ENCODE results near the gene COX8A. TPM values are rescaled to one million over a fixed set of nuclear protein-coding genes. Genes with fewer than 3 reads are reported as not detected.

The COX8A gene
- total and polyA plus RNA-seq, 12 donors: 279 to 810 (median 426) TPM

DNA sequence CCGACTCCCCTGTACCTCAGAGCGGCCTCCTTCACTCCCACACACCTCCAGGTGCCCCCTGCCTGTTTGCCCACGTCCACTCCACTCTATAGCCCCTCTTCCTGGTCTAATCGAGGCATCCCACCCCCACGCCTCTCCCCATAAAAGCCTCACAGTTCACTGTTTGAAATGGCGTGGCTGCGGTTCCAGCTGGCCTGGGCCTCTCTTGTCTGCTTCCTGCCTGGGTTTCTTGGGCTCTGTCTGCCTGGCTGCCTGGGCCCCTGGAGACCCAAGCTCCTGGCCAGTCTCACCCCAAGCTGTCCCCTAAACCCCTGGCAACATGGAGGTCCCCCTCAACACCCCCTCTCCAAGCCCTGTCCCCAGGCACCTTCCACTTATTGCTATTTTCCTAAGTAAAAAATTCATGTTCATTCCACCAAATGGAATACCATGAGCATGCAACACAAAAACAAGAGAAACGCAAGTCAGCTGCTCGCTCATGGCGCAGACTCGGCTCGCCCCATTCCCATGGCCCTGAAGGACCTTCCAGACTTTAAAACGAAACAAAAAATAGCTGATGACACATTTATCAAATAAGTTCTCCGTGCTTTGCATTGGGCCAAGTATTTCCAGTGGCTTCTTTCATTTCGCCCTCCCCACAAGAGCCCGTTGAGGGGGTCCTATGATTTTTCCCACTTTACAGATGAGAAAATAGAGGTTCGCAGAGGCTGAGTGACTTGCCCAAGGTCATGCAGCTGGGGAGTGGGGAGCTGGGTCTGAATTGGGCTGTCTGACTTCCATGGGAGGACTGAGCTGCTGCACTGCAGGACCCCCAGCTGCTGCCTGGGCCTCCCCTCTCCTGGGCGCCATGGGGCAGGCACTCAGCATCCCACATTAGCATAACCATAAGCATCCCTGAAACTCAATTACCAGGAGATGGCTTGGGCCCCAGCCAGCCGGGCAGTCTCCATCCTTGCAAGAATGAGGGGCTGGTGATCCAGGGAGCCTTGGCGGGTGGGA, 49.6 kb downstream of the COX8A start:
- WGBS, 4 donors: 82 to 89% (median 88%) methylated on average over 19 to 20 of the region's 20 CpGs
- H3K9me3 ChIP-seq (replicated peaks in 1 of 3): no peaks in the 10 kb centered on the region
- H3K27ac ChIP-seq: no peak overlapping the region
- H3K4me3 ChIP-seq: no peak overlapping the region
- intact Hi-C loops (cut with DNase I): no loop called here
- H3K36me3 ChIP-seq (replicated peaks in 1 of 2): no peaks in the 10 kb centered on the region
- no peak for DNase-seq
- TF ChIP-seq, protein P1, sequence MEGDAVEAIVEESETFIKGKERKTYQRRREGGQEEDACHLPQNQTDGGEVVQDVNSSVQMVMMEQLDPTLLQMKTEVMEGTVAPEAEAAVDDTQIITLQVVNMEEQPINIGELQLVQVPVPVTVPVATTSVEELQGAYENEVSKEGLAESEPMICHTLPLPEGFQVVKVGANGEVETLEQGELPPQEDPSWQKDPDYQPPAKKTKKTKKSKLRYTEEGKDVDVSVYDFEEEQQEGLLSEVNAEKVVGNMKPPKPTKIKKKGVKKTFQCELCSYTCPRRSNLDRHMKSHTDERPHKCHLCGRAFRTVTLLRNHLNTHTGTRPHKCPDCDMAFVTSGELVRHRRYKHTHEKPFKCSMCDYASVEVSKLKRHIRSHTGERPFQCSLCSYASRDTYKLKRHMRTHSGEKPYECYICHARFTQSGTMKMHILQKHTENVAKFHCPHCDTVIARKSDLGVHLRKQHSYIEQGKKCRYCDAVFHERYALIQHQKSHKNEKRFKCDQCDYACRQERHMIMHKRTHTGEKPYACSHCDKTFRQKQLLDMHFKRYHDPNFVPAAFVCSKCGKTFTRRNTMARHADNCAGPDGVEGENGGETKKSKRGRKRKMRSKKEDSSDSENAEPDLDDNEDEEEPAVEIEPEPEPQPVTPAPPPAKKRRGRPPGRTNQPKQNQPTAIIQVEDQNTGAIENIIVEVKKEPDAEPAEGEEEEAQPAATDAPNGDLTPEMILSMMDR (IDR thresholded peaks at IDR 0.05): no peak
- TF ChIP-seq POLR2A (IDR thresholded peaks at IDR 0.05): no peak
- H3K27me3 ChIP-seq: no peaks in the 10 kb centered on the region
- H3K4me1 ChIP-seq (replicated peaks in 1 of 2): peaks cover 3 to 4% of the 10 kb centered on the region in 2 donors

DNA sequence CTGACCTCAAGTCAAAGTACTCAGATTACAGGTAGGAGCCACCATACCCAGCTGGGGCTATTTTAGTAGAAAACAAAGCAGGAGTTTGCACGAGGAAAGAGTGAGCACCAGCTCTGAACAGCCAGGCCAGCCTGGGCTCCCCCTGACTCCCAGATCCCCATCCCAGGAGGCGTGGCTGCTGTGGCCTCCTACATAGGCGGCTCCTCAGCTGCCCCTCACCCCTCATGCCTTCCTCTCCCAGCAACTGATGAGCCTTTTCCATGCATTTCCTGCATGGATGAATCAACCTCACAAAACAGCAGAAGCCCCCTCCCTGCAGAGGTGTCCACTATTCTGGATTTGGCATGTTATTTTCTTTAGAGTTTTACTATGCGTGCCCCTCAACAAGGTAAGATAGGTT, 50.8 kb downstream of the COX8A start:
- Histone ChIP-seq H3K4me1 (replicated peaks in 1 of 2) (no peaks in the 10 kb centered on the region), H3K27ac (no peak overlapping the region), H3K36me3 (replicated peaks in 1 of 2) (no peaks in the 10 kb centered on the region), H3K27me3 (no peaks in the 10 kb centered on the region), H3K9me3 (replicated peaks in 1 of 3) (no peaks in the 10 kb centered on the region), H3K4me3 (no peak overlapping the region)
- TF ChIP-seq, protein P1 (IDR thresholded peaks at IDR 0.05): no peak
- TF ChIP-seq POLR2A (IDR thresholded peaks at IDR 0.05): no peak
- intact Hi-C loops (cut with DNase I): no loop called here
- 77 to 90% (median 82%) methylated on average over 4 of the region's 4 CpGs for WGBS, 4 donors
- no peak for DNase-seq

Small RNA genes lying within 50 kb of the gene (small RNA-seq; reads per million reads assigned to genes)
- 0 reads per million in 2 donors for gene RNU6-45P

Other genes with a start within 250 kb of the COX8A start
- gene ZFTA, start 205.8 kb upstream of the COX8A start, total RNA-seq: 10 to 100 TPM in 8 of 9 donors, 1 to 10 TPM in 1; 8.1 to 20.2 (median 15.2) TPM
- 10 to 100 TPM in 2 of 3 donors, 1 to 10 TPM in 1; 3.6 to 15.9 (median 10.3) TPM for gene ZFTA, start 205.8 kb upstream of the COX8A start, polyA plus RNA-seq
- gene SPINDOC, start 161.2 kb upstream of the COX8A start, total RNA-seq: 10 to 100 TPM in 8 of 9 donors, 1 to 10 TPM in 1; 9.3 to 18.1 (median 11.0) TPM
- gene SPINDOC, start 161.2 kb upstream of the COX8A start, polyA plus RNA-seq: 10 to 100 TPM in 1 of 3 donors, 1 to 10 TPM in 2; 4.5 to 19.2 (median 9.8) TPM
- 10 to 100 TPM in 8 of 9 donors, 1 to 10 TPM in 1; 9.7 to 39.7 (median 35.8) TPM for gene MARK2, start 135.5 kb upstream of the COX8A start, total RNA-seq
- 10 to 100 TPM in 2 of 3 donors, 1 to 10 TPM in 1; 7.3 to 24.4 (median 15.2) TPM for gene MARK2, start 135.5 kb upstream of the COX8A start, polyA plus RNA-seq
- 1 to 10 TPM in 6 of 9 donors, under 1 TPM in 1, not detected in 2; 0.52 to 1.8 (median 1.2) TPM for gene RCOR2, start 57.5 kb upstream of the COX8A start, total RNA-seq
- 1 to 10 TPM in 1 of 3 donors, under 1 TPM in 2; 0.33 to 4.5 (median 0.64) TPM for gene RCOR2, start 57.5 kb upstream of the COX8A start, polyA plus RNA-seq
- gene NAA40, start 35.6 kb upstream of the COX8A start, total RNA-seq: 10 to 100 TPM; 11.6 to 61.3 (median 19.7) TPM
- 10 to 100 TPM; 13.0 to 37.0 (median 29.7) TPM for gene NAA40, start 35.6 kb upstream of the COX8A start, polyA plus RNA-seq
- 10 to 100 TPM; 41.4 to 93.7 (median 66.8) TPM for gene OTUB1, start 11.8 kb downstream of the COX8A start, total RNA-seq
- gene OTUB1, start 11.8 kb downstream of the COX8A start, polyA plus RNA-seq: 10 to 100 TPM; 59.7 to 70.6 (median 60.5) TPM
- 10 to 100 TPM in 1 of 9 donors, 1 to 10 TPM in 2, under 1 TPM in 2, not detected in 4; 0.33 to 11.1 (median 4.0) TPM for gene FLRT1, start 61.3 kb downstream of the COX8A start, total RNA-seq
- gene FLRT1, start 61.3 kb downstream of the COX8A start, polyA plus RNA-seq: 1 to 10 TPM in 2 of 3 donors, under 1 TPM in 1; 0.54 to 5.0 (median 2.4) TPM
- 10 to 100 TPM; 13.5 to 62.9 (median 22.3) TPM for gene MACROD1, start 191.5 kb downstream of the COX8A start, total RNA-seq
- 10 to 100 TPM in 2 of 3 donors, 1 to 10 TPM in 1; 5.5 to 60.7 (median 41.1) TPM for gene MACROD1, start 191.5 kb downstream of the COX8A start, polyA plus RNA-seq
- gene STIP1, start 211.6 kb downstream of the COX8A start, total RNA-seq: 100 to 1,000 TPM; 126 to 404 (median 184) TPM
- gene STIP1, start 211.6 kb downstream of the COX8A start, polyA plus RNA-seq: 100 to 1,000 TPM in 1 of 3 donors, 10 to 100 TPM in 2; 82.1 to 523 (median 91.4) TPM
- 10 to 100 TPM in 8 of 9 donors, 1 to 10 TPM in 1; 3.2 to 77.0 (median 29.9) TPM for gene FERMT3, start 232.1 kb downstream of the COX8A start, total RNA-seq
- gene FERMT3, start 232.1 kb downstream of the COX8A start, polyA plus RNA-seq: 10 to 100 TPM in 2 of 3 donors, 1 to 10 TPM in 1; 5.5 to 57.8 (median 49.0) TPM